BLaER1 treated with 17β-estradiol and CSF1 and Interleukin-3, amounts not matched to agents 10 nM and 100 nM (cell line): ENCODE measurements around the gene GPSM3.
"Not testable (repeated sequence)": the region's sequence is repeated elsewhere in the genome, so short reads cannot be mapped to it uniquely, and the experiment has no call there.

Source experiments
- H3K27ac ChIP-seq, 11 experiments: shearing (Covaris generic); formaldehyde crosslinking; 2 replicates each; pipeline ENCODE4 v1.8.1; 2022
- H3K27me3 ChIP-seq, 11 experiments: shearing (Covaris generic); formaldehyde crosslinking; 2 replicates each; pipeline ENCODE4 v1.8.1; 2022
- H3K36me3 ChIP-seq, 11 experiments: shearing (Covaris generic); formaldehyde crosslinking; 2 replicates each; pipeline ENCODE4 v1.8.1; 2022
- H3K4me1 ChIP-seq, 10 experiments: shearing (Covaris generic); formaldehyde crosslinking; 2 replicates each; pipeline ENCODE4 v1.8.1; 2022
- H3K4me2 ChIP-seq, 11 experiments: shearing (Covaris generic); formaldehyde crosslinking; 2 replicates each; pipeline ENCODE4 v1.8.1; 2022
- H3K4me3 ChIP-seq, 10 experiments: shearing (Covaris generic); formaldehyde crosslinking; 2 replicates each; pipeline ENCODE4 v1.8.1; 2022
- H3K9ac ChIP-seq, 11 experiments: shearing (Covaris generic); formaldehyde crosslinking; 2 replicates each; pipeline ENCODE4 v1.8.1; 2022
- H3K9me3 ChIP-seq, 11 experiments: shearing (Covaris generic); formaldehyde crosslinking; replicated peaks in 1 of 11; 2 replicates each; pipeline ENCODE4 v1.8.1; 2022
- H4K20me1 ChIP-seq, 11 experiments: shearing (Covaris generic); formaldehyde crosslinking; 2 replicates each; pipeline ENCODE4 v1.8.1; 2022
- Cebpa-rat ChIP-seq, 11 experiments: shearing (Covaris generic); IDR thresholded peaks; 2 replicates each; pipeline ENCODE4 v1.8.1; 2022

Gene GPSM3

DNA sequence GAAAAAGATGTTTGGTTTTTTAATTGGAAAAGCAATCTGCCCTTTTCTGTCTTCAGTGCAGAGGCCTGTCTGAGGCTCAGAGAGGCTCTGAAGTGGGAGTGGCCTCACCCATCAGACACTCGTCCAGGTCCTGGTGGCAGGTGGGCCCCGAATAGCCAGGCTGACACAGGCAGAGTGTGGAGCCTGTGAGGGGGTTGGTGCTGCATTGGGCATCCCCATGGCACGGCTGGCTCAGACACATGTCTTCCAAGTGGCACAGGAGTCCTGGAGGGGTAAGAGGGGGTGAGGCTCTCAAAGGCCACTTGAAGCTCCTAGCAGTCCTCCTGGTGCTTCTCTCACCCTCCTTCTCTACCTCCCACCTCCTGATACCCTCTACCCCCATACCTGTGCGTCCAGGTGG is 27.6 kb upstream of the GPSM3 start:
- Histone ChIP-seq H3K27me3 (no peaks in the 10 kb centered on the region), H4K20me1 (no peaks in the 10 kb centered on the region), H3K4me1 (peaks cover 4 to 20% (median 8%) of the 10 kb centered on the region in 10 experiments; a peak in 12 of 20 replicates), H3K4me2 (no peak overlapping the region), H3K27ac (no peak overlapping the region), H3K9me3 (no peaks in the 10 kb centered on the region), H3K4me3 (no peak overlapping the region), H3K9ac (no peak overlapping the region), H3K36me3 (no peaks in the 10 kb centered on the region)
- no peak for TF ChIP-seq Cebpa-rat (IDR thresholded peaks at IDR 0.05)

GRCh38 chr6:32218167-32218566 is 25.7 kb upstream of the GPSM3 start:
- no peak overlapping the region for H3K27ac ChIP-seq
- no peak for TF ChIP-seq Cebpa-rat (IDR thresholded peaks at IDR 0.05)
- no peak overlapping the region for H3K4me2 ChIP-seq
- no peaks in the 10 kb centered on the region for H4K20me1 ChIP-seq
- no peaks in the 10 kb centered on the region for H3K9me3 ChIP-seq
- peaks cover 4 to 11% (median 9%) of the 10 kb centered on the region in 10 experiments; a peak in 12 of 20 replicates for H3K4me1 ChIP-seq
- H3K9ac ChIP-seq, result no peak overlapping the region
- H3K27me3 ChIP-seq, result no peaks in the 10 kb centered on the region
- no peaks in the 10 kb centered on the region for H3K36me3 ChIP-seq
- H3K4me3 ChIP-seq, result no peak overlapping the region

DNA sequence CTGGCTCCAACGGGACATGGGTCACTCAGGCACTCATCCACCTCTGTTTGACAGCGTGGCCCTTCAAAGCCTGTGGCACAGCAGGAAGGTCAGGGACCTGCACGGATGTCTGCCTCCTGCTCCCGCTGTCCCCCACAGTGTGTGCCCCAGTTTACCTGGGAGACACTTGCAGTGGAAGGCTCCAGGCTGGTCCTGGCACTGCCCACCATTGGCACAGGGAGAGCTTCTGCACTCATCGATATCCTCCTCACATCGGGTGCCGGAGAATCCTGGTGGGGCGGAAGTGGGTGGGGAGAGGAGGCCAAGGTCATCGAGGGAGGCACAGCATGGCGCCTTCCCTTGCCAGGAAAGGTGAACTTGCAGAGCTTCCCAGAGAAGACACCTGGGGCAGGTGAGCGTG is 24.6 kb upstream of the GPSM3 start:
- Histone ChIP-seq H3K9ac (no peak overlapping the region), H3K27ac (no peak overlapping the region), H3K36me3 (no peaks in the 10 kb centered on the region), H3K9me3 (no peaks in the 10 kb centered on the region), H3K4me2 (no peak overlapping the region), H3K4me1 (peaks cover 0 to 3% (median 0%) of the 10 kb centered on the region in 10 experiments; a peak in 1 of 20 replicates), H3K4me3 (no peak overlapping the region), H3K27me3 (no peaks in the 10 kb centered on the region), H4K20me1 (no peaks in the 10 kb centered on the region)
- no peak for TF ChIP-seq Cebpa-rat (IDR thresholded peaks at IDR 0.05)

DNA sequence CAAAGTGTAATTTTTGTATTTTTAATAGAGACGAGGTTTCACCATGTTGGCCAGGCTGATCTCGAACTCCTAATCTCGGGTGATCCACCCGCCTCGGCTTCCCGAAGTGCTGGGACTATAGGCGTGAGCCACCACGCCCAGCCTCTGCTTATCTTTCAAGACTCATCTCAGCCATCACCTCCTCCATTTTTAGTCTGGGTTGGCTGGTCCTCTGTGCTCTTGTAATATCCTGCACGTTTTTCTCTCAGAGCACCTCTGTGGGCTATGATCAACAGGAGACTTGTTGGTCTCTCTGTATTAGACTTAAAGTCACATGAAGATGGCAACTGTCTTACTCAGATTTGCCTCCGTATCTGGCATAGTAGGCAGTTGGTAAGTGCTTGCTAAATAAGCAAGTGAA is 23.8 kb upstream of the GPSM3 start:
- H3K27me3 ChIP-seq, result no peaks in the 10 kb centered on the region
- H3K4me1 ChIP-seq, result 0 out of 20 replicates have a peak, but pooled peaks cover 0 to 3% (median 0%) of the 10 kb centered on the region in 10 experiments
- no peak overlapping the region for H3K27ac ChIP-seq
- TF ChIP-seq Cebpa-rat (IDR thresholded peaks at IDR 0.05), result no peak
- H3K36me3 ChIP-seq, result no peaks in the 10 kb centered on the region
- no peaks in the 10 kb centered on the region for H3K9me3 ChIP-seq
- H4K20me1 ChIP-seq, result no peaks in the 10 kb centered on the region
- no peak overlapping the region for H3K4me3 ChIP-seq
- no peak overlapping the region for H3K9ac ChIP-seq
- no peak overlapping the region for H3K4me2 ChIP-seq

DNA sequence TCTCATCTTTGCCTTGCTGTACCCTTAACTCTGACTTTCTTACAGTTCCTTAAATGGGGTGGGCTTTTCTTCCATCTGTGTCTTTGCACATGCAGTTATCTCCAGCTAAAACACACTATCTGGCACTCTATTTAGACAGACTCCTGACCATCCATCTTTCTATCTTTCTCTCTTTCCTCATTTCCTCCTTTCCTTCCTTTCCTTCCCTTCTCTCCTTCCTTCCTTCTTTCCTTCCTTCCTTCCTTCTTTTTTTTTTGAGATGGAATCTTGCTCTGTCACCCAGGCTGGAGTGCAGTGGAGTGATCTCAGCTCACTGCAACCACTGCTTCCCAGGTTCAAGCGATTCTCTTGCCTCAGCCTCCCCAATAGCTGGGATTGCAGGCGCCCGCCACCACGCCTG is 23.2 kb upstream of the GPSM3 start:
- no peak overlapping the region for H3K4me3 ChIP-seq
- H3K9me3 ChIP-seq, result no peaks in the 10 kb centered on the region
- H3K27me3 ChIP-seq, result no peaks in the 10 kb centered on the region
- H3K4me2 ChIP-seq, result no peak overlapping the region
- H3K27ac ChIP-seq, result no peak overlapping the region
- 0 out of 20 replicates have a peak, but pooled peaks cover 0 to 3% (median 0%) of the 10 kb centered on the region in 10 experiments for H3K4me1 ChIP-seq
- H3K9ac ChIP-seq, result no peak overlapping the region
- no peak for TF ChIP-seq Cebpa-rat (IDR thresholded peaks at IDR 0.05)
- H4K20me1 ChIP-seq, result no peaks in the 10 kb centered on the region
- no peaks in the 10 kb centered on the region for H3K36me3 ChIP-seq

DNA sequence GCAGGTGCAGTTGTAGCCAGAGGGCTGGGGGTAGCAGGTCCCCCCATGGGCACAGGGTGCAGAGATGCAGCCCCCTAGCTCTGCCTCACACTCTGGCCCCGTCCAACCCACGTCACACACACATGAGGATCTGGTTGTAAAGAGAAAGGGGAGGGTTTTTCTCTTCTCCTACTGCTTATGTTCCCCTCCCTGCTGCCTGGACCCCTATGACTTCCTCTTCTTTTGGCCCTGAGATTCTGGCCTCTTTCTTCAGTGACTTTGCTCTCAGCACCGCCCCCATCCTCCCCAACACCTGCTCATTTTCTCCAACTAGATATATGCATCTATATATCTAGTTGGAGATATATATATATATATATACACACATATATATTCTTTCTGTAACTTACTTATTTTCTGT is 21.7 kb upstream of the GPSM3 start:
- no peaks in the 10 kb centered on the region for H3K27me3 ChIP-seq
- no peak overlapping the region for H3K27ac ChIP-seq
- no peak for TF ChIP-seq Cebpa-rat (IDR thresholded peaks at IDR 0.05)
- no peaks in the 10 kb centered on the region for H3K9me3 ChIP-seq
- H3K4me3 ChIP-seq, result no peak overlapping the region
- H3K4me1 ChIP-seq, result 0 out of 20 replicates have a peak, but pooled peaks cover 0 to 3% (median 0%) of the 10 kb centered on the region in 10 experiments
- no peak overlapping the region for H3K9ac ChIP-seq
- H4K20me1 ChIP-seq, result no peaks in the 10 kb centered on the region
- no peaks in the 10 kb centered on the region for H3K36me3 ChIP-seq
- peak overlapping the region in 1 of 11 experiments; percentile 37; a peak in 1 of 22 replicates for H3K4me2 ChIP-seq

- no peak overlapping the region for H3K27ac ChIP-seq
- no peaks in the 10 kb centered on the region for H3K9me3 ChIP-seq
- TF ChIP-seq Cebpa-rat (IDR thresholded peaks at IDR 0.05), result no peak
- H3K36me3 ChIP-seq, result no peaks in the 10 kb centered on the region
- peak overlapping the region in 1 of 11 experiments; percentile 37; a peak in 1 of 22 replicates for H3K4me2 ChIP-seq
- no peak overlapping the region for H3K4me3 ChIP-seq
- 0 out of 20 replicates have a peak, but pooled peaks cover 0 to 3% (median 0%) of the 10 kb centered on the region in 10 experiments for H3K4me1 ChIP-seq
- no peak overlapping the region for H3K9ac ChIP-seq
- no peaks in the 10 kb centered on the region for H4K20me1 ChIP-seq
- no peaks in the 10 kb centered on the region for H3K27me3 ChIP-seq
Observed at GRCh38 chr6:32213649-32214048, 21.2 kb upstream of the GPSM3 start.

GRCh38 chr6:32212076-32212760 is 19.8 kb upstream of the GPSM3 start:
- Histone ChIP-seq H3K36me3 (no peaks in the 10 kb centered on the region), H3K9me3 (no peaks in the 10 kb centered on the region), H3K27ac (no peak overlapping the region), H3K4me2 (no peak overlapping the region), H3K27me3 (no peaks in the 10 kb centered on the region), H4K20me1 (no peaks in the 10 kb centered on the region), H3K4me1 (0 out of 20 replicates have a peak, but pooled peaks cover 0 to 3% (median 0%) of the 10 kb centered on the region in 10 experiments), H3K4me3 (no peak overlapping the region), H3K9ac (no peak overlapping the region)
- peak in 3 of 11 experiments; percentile 16 to 50 (median 37); a peak in 1 of 22 replicates for TF ChIP-seq Cebpa-rat (IDR thresholded peaks at IDR 0.05)

- H3K4me2 ChIP-seq, H3K27me3 ChIP-seq, H3K36me3 ChIP-seq, H4K20me1 ChIP-seq, H3K9ac ChIP-seq, H3K9me3 ChIP-seq, H3K4me1 ChIP-seq, H3K4me3 ChIP-seq, H3K27ac ChIP-seq: not testable (repeated sequence)
Observed at GRCh38 chr6:32211432-32211831, 19.0 kb upstream of the GPSM3 start.

DNA sequence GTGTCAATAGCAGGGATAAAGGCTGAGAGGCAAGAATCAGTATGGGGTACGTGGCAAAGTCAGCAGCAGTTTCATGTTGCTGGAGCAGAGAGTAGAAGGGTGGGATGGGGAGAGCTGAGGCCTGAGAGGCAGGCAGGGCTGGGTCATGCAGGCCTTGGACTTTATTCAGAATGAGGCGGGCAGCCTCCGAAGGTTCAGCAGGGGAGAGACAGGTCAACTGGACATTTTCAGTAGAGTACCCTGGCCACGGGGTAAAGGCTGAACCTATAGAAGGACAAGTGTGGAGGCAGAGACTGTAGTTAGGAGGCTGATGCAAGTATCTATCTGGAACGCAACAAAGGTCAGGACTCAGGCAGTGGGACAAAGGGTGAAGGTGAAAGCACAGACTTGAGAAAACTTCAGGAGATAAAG is 17.8 kb upstream of the GPSM3 start:
- TF ChIP-seq Cebpa-rat (IDR thresholded peaks at IDR 0.05), result no peak
- Histone ChIP-seq H3K4me2 (no peak overlapping the region), H4K20me1 (no peaks in the 10 kb centered on the region), H3K4me1 (0 out of 20 replicates have a peak, but pooled peaks cover 0 to 3% (median 0%) of the 10 kb centered on the region in 10 experiments), H3K9ac (no peak overlapping the region), H3K4me3 (no peak overlapping the region), H3K27ac (no peak overlapping the region), H3K9me3 (0 out of 22 replicates have a peak, but pooled peaks cover 0 to 3% (median 0%) of the 10 kb centered on the region in 11 experiments), H3K27me3 (no peaks in the 10 kb centered on the region), H3K36me3 (no peaks in the 10 kb centered on the region)
